ENCODE measurements around the gene MPIG6B.

- TF ChIP-seq CTCF (IDR thresholded peaks at IDR 0.05) (no peak), POLR2A (IDR thresholded peaks at IDR 0.05) (no peak)
These were observed 4.2 kb upstream of the MPIG6B start for GRCh38 chr6:31719001-31719400.
